Esophagus muscularis mucosa (tissue), 3 donors: ENCODE results near the gene LOXL1.

ENCODE experiments used
- CTCF ChIP-seq, 3 experiments: fragments of 200-600 bp in 2 of 3; fragments of 450-650 bp in 1 of 3; sonication (generic) in 2 of 3; IDR thresholded peaks; one replicate each; pipeline ENCODE4 v1.5.1; 2017 to 2019; ENCODE audit warnings: antibody characterized with exemption in 3 of 3, mild to moderate bottlenecking in 2 of 3, moderate library complexity in 1 of 3
- POLR2A ChIP-seq: fragments of 450-650 bp; IDR thresholded peaks from one replicate; pipeline ENCODE4 v1.6.1; 2017; ENCODE audit warnings: antibody characterized with exemption, moderate library complexity, mild to moderate bottlenecking, low read depth
- POLR2AphosphoS5 ChIP-seq, 2 donors: sonication (generic); formaldehyde crosslinking; IDR thresholded peaks; one replicate each; pipeline ENCODE4 v1.6.1; 2017; ENCODE audit warnings: antibody characterized with exemption in 2 of 2

GRCh38 chr15:73904026-73904815 lies 22.0 kb upstream of the LOXL1 start:
- no peak for TF ChIP-seq POLR2AphosphoS5 (IDR thresholded peaks at IDR 0.05)
- no peak for TF ChIP-seq CTCF (IDR thresholded peaks at IDR 0.05)
- no peak for TF ChIP-seq POLR2A
